Measurements from ENCODE around the gene TSPAN31.

TSPAN31 gene

GRCh38 chr12:57757771-57758170 is 12.9 kb downstream of the TSPAN31 start:
- no peak for TF ChIP-seq CTCF (IDR thresholded peaks at IDR 0.05; ENCODE audit: control insufficient read depth, insufficient read depth, low read depth, low read length, missing control alignments)
- DNase-seq (ENCODE audit: low read depth): no peak
- H3K4me3 ChIP-seq (ENCODE audit: control insufficient read depth, low read depth, low read length): no peak overlapping the region

DNA sequence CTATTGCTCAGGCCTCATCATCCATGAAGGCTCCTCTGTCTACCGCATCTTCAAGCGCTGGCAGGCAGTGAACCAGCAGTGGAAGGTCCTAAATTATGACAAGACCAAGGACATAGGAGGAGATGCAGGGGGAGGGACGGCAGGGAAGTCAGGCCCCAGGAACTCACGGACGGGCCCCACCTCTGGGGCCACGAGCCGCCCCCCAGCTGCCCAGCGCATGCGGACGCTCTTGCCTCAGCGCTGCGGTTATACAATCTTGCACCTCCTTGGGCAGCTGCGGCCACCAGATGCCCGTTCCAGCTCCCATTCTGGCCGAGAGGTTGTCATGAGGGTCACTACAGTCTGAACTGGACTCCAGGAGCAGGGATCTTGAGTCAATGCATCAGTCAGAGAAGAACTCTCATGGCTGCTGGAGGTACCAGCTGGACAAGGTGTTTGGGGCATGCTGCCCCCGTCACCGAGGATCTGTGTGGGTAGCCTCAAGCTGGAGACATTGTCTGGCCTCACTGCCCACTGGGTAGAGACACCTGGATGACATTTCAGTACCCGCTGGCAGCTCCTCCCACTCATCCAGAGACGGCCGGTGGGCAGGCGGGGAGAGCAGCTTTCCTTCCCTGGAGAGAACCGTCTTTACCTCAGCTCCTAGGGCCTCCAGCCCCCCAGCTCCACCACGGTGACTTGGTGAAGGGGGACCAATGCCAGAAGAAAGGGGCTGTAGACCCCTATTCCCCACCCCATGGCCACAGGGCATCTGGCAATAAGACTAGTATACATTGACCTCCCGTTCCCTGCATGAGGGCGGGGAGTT is 13.9 kb downstream of the TSPAN31 start:
- no peak for DNase-seq (ENCODE audit: low read depth)
- no peak overlapping the region for H3K4me3 ChIP-seq (ENCODE audit: control insufficient read depth, low read depth, low read length)

GRCh38 chr12:57759360-57759980 is 14.6 kb downstream of the TSPAN31 start:
- no peak for DNase-seq (ENCODE audit: low read depth)
- TF ChIP-seq CTCF (IDR thresholded peaks at IDR 0.05; ENCODE audit: control insufficient read depth, insufficient read depth, low read depth, low read length, missing control alignments): peak; percentile 49

More for the DNA sequence above, 13.9 kb downstream of the TSPAN31 start:
- TF ChIP-seq CTCF (IDR thresholded peaks at IDR 0.05; ENCODE audit: control insufficient read depth, insufficient read depth, low read depth, low read length, missing control alignments): no peak

GRCh38 chr12:57760347-57760982 is 15.6 kb downstream of the TSPAN31 start:
- DNase-seq (ENCODE audit: low read depth): no peak
- no peak for TF ChIP-seq CTCF (IDR thresholded peaks at IDR 0.05; ENCODE audit: control insufficient read depth, insufficient read depth, low read depth, low read length, missing control alignments)

More at GRCh38 chr12:57759360-57759980, 14.6 kb downstream of the TSPAN31 start:
- H3K4me3 ChIP-seq (ENCODE audit: control insufficient read depth, low read depth, low read length): no peak overlapping the region

GRCh38 chr12:57761391-57761998 is 16.7 kb downstream of the TSPAN31 start:
- DNase-seq (ENCODE audit: low read depth): no peak
- TF ChIP-seq CTCF (IDR thresholded peaks at IDR 0.05; ENCODE audit: control insufficient read depth, insufficient read depth, low read depth, low read length, missing control alignments): no peak

More at GRCh38 chr12:57760347-57760982, 15.6 kb downstream of the TSPAN31 start:
- no peak overlapping the region for H3K4me3 ChIP-seq (ENCODE audit: control insufficient read depth, low read depth, low read length)

GRCh38 chr12:57762463-57762862 is 17.6 kb downstream of the TSPAN31 start:
- H3K4me3 ChIP-seq (ENCODE audit: control insufficient read depth, low read depth, low read length): no peak overlapping the region
- TF ChIP-seq CTCF (IDR thresholded peaks at IDR 0.05; ENCODE audit: control insufficient read depth, insufficient read depth, low read depth, low read length, missing control alignments): no peak
- DNase-seq (ENCODE audit: low read depth): no peak

More at GRCh38 chr12:57761391-57761998, 16.7 kb downstream of the TSPAN31 start:
- no peak overlapping the region for H3K4me3 ChIP-seq (ENCODE audit: control insufficient read depth, low read depth, low read length)
